Muscle layer of colon (tissue), 2 donors: ENCODE measurements around the gene BRCA2.

Experiments used
- H3K27ac ChIP-seq: one replicate; pipeline ENCODE4 v1.7.0; 2013; ENCODE audit warnings: low read depth, mild to moderate bottlenecking, low read length, moderate library complexity
- H3K27me3 ChIP-seq, 2 donors: one replicate each; pipeline ENCODE4 v1.7.0; 2013; ENCODE audit warnings: low read length in 2 of 2, mild to moderate bottlenecking in 2 of 2; ENCODE audit not compliant: insufficient read depth in 2 of 2, control insufficient read depth in 1 of 2
- H3K36me3 ChIP-seq: one replicate; pipeline ENCODE4 v1.7.0; 2013; ENCODE audit warnings: mild to moderate bottlenecking, low read length; ENCODE audit not compliant: insufficient read depth
- H3K4me1 ChIP-seq: one replicate; pipeline ENCODE4 v1.7.0; 2013; ENCODE audit warnings: mild to moderate bottlenecking, low read length; ENCODE audit not compliant: insufficient read depth
- H3K4me3 ChIP-seq, 2 donors: one replicate each; pipeline ENCODE4 v1.7.0; 2013; ENCODE audit warnings: low read length in 2 of 2, low read depth in 1 of 2, mild to moderate bottlenecking in 1 of 2, moderate library complexity in 1 of 2
- H3K9ac ChIP-seq: one replicate; pipeline ENCODE4 v1.7.0; 2013; ENCODE audit warnings: low read length
- H3K9me3 ChIP-seq: one replicate; pipeline ENCODE4 v1.7.0; 2013; ENCODE audit warnings: mild to moderate bottlenecking, low read length
- donor health status: abdominal sarcoma.
- donor health status: Adenocarcinoma of cecum.

The BRCA2 gene

GRCh38 chr13:32362574-32362973, 47.3 kb downstream of the BRCA2 start:
- H3K9ac ChIP-seq, result no peak overlapping the region
- H3K9me3 ChIP-seq, result no peaks in the 10 kb centered on the region
- H3K27ac ChIP-seq, result no peak overlapping the region
- H3K4me1 ChIP-seq, result no peaks in the 10 kb centered on the region
- H3K4me3 ChIP-seq, result no peak overlapping the region
- H3K27me3 ChIP-seq, result no peaks in the 10 kb centered on the region
- no peaks in the 10 kb centered on the region for H3K36me3 ChIP-seq

GRCh38 chr13:32370805-32371204, 55.5 kb downstream of the BRCA2 start:
- Histone ChIP-seq H3K9ac (no peak overlapping the region), H3K4me1 (no peaks in the 10 kb centered on the region), H3K36me3 (no peaks in the 10 kb centered on the region), H3K27me3 (no peaks in the 10 kb centered on the region), H3K9me3 (no peaks in the 10 kb centered on the region), H3K27ac (no peak overlapping the region), H3K4me3 (no peak overlapping the region)

GRCh38 chr13:32376642-32377415, 61.5 kb downstream of the BRCA2 start:
- no peak overlapping the region for H3K9ac ChIP-seq
- H3K36me3 ChIP-seq, result no peaks in the 10 kb centered on the region
- H3K27ac ChIP-seq, result no peak overlapping the region
- H3K9me3 ChIP-seq, result no peaks in the 10 kb centered on the region
- H3K27me3 ChIP-seq, result no peaks in the 10 kb centered on the region
- no peak overlapping the region for H3K4me3 ChIP-seq
- no peaks in the 10 kb centered on the region for H3K4me1 ChIP-seq

- no peak overlapping the region for H3K9ac ChIP-seq
- H3K9me3 ChIP-seq, result no peaks in the 10 kb centered on the region
- H3K27me3 ChIP-seq, result no peaks in the 10 kb centered on the region
Observed at GRCh38 chr13:32378012-32378411, 62.7 kb downstream of the BRCA2 start.

GRCh38 chr13:32381539-32381938, 66.2 kb downstream of the BRCA2 start:
- no peak overlapping the region for H3K27ac ChIP-seq
- no peaks in the 10 kb centered on the region for H3K27me3 ChIP-seq
- H3K4me3 ChIP-seq, result no peak overlapping the region
- no peaks in the 10 kb centered on the region for H3K4me1 ChIP-seq
- H3K9ac ChIP-seq, result no peak overlapping the region
- H3K9me3 ChIP-seq, result no peaks in the 10 kb centered on the region
- no peaks in the 10 kb centered on the region for H3K36me3 ChIP-seq

More at GRCh38 chr13:32378012-32378411, 62.7 kb downstream of the BRCA2 start:
- Histone ChIP-seq H3K4me3 (no peak overlapping the region), H3K27ac (no peak overlapping the region), H3K36me3 (no peaks in the 10 kb centered on the region), H3K4me1 (no peaks in the 10 kb centered on the region)

- Histone ChIP-seq H3K36me3 (no peaks in the 10 kb centered on the region), H3K9ac (no peak overlapping the region), H3K4me1 (no peaks in the 10 kb centered on the region), H3K4me3 (no peak overlapping the region), H3K27ac (no peak overlapping the region), H3K9me3 (no peaks in the 10 kb centered on the region), H3K27me3 (no peaks in the 10 kb centered on the region)
Observed at GRCh38 chr13:32383836-32384618, 68.7 kb downstream of the BRCA2 start.

GRCh38 chr13:32384702-32385101, 69.4 kb downstream of the BRCA2 start:
- no peak overlapping the region for H3K27ac ChIP-seq
- H3K9me3 ChIP-seq, result no peaks in the 10 kb centered on the region
- H3K4me3 ChIP-seq, result no peak overlapping the region
- no peaks in the 10 kb centered on the region for H3K36me3 ChIP-seq
- H3K27me3 ChIP-seq, result no peaks in the 10 kb centered on the region
- H3K4me1 ChIP-seq, result no peaks in the 10 kb centered on the region
- no peak overlapping the region for H3K9ac ChIP-seq

GRCh38 chr13:32385410-32385809, 70.1 kb downstream of the BRCA2 start:
- Histone ChIP-seq H3K4me1 (no peaks in the 10 kb centered on the region), H3K9ac (no peak overlapping the region), H3K27ac (no peak overlapping the region), H3K36me3 (no peaks in the 10 kb centered on the region), H3K27me3 (no peaks in the 10 kb centered on the region), H3K4me3 (no peak overlapping the region), H3K9me3 (no peaks in the 10 kb centered on the region)

- no peak overlapping the region for H3K9ac ChIP-seq
- no peaks in the 10 kb centered on the region for H3K9me3 ChIP-seq
- no peaks in the 10 kb centered on the region for H3K27me3 ChIP-seq
- no peaks in the 10 kb centered on the region for H3K36me3 ChIP-seq
- H3K4me3 ChIP-seq, result no peak overlapping the region
- H3K27ac ChIP-seq, result no peak overlapping the region
- no peaks in the 10 kb centered on the region for H3K4me1 ChIP-seq
Observed at GRCh38 chr13:32390048-32390447, 74.7 kb downstream of the BRCA2 start.

- no peaks in the 10 kb centered on the region for H3K27me3 ChIP-seq
- no peaks in the 10 kb centered on the region for H3K36me3 ChIP-seq
- no peak overlapping the region for H3K9ac ChIP-seq
- H3K4me3 ChIP-seq, result no peak overlapping the region
- H3K4me1 ChIP-seq, result no peaks in the 10 kb centered on the region
- H3K27ac ChIP-seq, result no peak overlapping the region
- no peaks in the 10 kb centered on the region for H3K9me3 ChIP-seq
Observed at GRCh38 chr13:32390484-32390883, 75.2 kb downstream of the BRCA2 start.

GRCh38 chr13:32391101-32391619, 75.9 kb downstream of the BRCA2 start:
- Histone ChIP-seq H3K4me1 (no peaks in the 10 kb centered on the region), H3K27ac (no peak overlapping the region), H3K36me3 (no peaks in the 10 kb centered on the region), H3K9me3 (no peaks in the 10 kb centered on the region), H3K27me3 (no peaks in the 10 kb centered on the region), H3K4me3 (no peak overlapping the region), H3K9ac (no peak overlapping the region)
